CD4-positive, alpha-beta T cell treated with Interferon gamma for 1 hour (primary cell): ENCODE data around the gene DNASE2B.
A peak's percentile ranks its signal among the peaks of the same experiment; 100 is the strongest.
"Not testable (repeated sequence)": the region's sequence is repeated elsewhere in the genome, so short reads cannot be mapped to it uniquely, and the experiment has no call there.

ENCODE experiments used
- DNase-seq: peaks from one replicate; pipeline ENCODE4 v3.0.0-alpha.2; 2020

The DNASE2B gene

DNA sequence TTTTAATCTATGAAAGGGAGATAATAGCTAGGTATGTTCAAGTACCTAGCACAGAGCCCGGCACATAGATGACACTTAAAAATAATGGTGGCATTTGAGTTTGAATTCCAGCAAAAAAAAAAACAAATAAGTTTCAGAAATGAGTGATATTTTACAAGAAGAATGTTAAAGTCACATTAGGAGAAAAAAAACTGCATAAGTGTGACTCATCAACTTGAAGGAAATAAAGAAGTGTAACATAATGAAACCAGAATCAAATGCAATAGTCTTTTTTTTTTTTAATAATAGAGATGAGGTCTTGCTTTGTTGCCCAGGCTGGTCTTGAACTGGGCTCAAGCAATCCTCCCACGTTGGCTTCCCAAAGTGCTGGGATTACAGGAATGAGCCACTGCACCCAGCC, 17.1 kb downstream of the DNASE2B start:
- DNase-seq = no peak

DNA sequence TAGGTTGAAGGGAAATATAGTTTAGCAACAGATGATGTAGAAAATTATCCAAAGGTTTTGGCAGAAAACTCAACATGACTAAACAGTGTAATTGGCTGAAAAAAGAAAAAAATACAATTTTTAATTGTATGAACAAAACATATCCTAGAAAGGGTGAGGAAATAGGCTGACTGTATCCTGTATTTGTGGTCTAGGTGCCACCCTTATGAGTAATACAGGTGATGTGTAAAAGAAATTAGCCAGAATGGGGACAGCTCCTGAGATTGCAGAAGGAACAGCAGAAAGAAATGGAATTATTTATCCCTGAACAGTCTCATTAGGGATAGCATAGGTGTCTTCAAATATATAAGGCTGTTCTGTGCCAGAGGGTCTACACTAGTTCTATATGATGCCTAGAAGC, 24.6 kb downstream of the DNASE2B start:
- DNase-seq = no peak

DNA sequence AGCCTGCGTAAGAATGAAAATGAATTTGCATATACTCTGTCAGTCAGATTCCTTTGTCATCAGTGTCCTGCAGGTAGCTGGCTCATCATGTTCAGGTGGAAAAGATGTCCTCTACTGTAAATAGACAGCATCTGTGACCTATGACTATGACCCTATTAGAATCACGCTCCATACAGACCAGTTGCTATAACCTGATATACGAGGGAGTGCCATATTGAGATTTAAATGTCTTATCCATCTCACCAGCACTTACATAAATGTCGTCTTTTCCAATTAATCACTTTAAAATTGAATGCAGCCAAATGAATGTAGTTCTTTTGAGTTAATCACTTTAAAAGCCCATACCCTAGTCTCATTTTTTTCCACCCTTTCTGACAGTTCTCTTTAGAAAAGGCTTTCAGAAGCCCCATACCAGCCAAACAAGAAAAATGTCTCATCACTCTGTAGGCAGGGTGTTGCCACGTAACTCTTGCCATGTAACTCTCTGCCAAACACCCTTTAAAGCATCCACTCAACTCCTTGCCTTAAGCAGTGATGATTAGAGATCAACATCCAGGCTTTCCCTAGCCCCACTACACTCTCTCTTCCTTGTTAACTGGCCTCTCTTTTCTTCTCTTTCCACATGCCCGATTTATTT, 26.3 kb downstream of the DNASE2B start:
- DNase-seq = no peak

DNA sequence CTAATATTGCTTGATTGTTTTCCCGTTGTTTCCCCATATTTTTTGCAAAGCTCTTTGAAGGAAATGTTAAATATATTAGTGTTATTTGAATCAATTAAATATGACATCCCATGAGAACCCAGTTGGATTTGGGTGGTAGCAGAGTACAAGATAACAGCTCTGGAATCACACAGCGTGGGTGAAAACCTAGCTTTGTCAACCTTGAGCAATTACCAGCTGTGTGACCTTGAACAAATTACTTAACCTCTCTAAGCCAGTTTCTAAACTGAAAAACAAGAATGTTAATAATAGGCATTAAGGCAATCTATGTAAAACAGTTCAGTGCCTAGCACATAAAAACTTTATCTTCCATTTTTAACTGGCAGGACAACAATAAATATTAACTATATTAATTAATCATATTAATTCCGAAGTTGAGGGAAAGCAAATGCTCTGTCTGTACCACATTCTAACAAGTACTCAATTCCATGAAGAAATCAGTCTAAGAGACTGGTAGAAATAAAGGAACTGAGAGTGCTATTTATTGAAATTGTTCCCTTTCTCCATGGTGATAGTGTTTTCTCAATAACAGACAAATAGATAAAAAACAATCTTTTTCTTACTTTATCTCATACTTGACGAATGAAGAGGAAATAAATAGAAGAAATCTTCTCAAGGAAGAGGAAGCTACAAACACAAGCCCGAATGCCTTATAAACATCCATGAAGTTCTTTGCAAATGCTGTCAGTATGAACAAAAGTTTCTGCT, 27.0 kb downstream of the DNASE2B start:
- no peak for DNase-seq

DNA sequence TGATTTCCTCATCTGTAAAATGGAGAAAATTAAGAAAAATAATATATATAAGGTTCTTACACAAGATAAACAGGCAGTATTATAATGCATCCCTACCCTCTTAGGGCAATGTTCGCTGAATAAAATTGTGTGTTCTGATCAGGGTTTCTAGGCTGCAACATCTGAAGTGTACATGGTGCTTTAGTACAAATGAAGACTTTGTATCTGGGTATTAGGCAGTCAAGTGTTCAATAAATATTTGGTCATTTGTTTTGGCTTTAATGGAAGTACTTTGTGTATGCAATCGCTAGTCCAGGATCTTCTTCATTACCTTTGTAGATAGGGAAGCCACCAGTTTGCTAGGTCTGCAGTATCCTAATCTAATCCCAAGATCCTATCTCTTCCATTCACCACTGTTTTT, 28.1 kb downstream of the DNASE2B start:
- no peak for DNase-seq

DNA sequence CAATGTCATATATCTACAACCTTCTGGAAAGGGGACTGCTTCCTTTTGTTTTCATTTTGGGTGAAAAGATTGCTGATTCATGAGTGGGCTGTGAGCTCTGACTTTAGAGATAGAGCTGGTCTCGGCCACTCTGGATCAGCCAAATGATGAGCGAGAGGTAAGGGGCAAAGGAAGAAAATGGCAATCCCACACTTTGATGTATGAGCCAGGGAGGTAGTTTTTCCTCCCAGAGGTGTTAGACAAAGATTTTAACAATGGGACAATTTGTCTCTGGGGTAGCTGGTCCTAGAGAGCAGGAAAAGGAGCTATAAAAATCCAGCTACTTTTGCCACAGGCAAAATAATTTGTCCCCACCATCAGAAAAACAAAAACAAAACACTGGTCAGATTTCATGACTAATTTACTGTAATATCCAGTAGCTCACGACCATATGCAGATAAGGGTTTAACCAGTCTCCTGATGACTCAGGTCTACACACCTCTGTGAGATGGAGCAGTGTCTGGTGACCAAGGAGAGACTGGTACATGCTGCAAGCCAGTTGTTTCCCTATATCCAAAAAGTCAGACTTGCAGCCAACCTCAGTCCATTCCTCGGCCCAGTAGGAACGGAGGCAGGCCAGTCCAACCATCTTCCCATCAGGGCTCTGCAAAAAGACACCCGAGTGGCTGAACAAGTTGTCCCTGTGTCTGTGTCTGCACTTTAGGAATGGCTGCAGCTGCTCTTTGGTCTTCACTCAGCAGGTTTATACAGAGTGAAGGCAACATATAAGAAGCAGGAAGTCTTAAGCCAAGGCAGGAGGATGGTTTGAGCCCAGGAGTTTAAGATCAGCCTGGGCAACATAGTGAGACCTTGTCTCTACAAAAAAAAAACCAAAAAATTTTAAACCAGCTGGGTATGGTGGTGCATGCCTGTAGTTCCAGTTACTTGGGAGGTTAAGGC, 29.2 kb downstream of the DNASE2B start:
- no peak for DNase-seq

DNA sequence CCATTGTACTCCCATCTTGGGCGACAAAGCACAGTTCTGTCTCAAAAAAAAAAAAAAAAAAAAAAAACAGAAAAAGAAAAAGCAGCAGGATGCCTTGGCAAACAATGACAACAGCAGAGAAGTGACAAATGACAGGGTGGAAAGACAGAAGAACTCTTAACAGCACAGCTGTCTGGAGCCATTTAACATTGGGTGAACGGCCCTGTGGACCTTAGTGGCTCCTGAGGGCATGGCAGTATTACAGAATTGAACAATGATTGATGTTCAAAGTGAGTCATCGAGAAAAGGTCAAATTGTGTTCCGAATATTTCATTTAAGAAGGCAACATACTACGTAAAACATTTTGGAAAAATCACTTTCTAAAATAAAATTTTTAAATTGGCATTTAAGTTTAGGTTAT, 30.0 kb downstream of the DNASE2B start:
- no peak for DNase-seq

DNA sequence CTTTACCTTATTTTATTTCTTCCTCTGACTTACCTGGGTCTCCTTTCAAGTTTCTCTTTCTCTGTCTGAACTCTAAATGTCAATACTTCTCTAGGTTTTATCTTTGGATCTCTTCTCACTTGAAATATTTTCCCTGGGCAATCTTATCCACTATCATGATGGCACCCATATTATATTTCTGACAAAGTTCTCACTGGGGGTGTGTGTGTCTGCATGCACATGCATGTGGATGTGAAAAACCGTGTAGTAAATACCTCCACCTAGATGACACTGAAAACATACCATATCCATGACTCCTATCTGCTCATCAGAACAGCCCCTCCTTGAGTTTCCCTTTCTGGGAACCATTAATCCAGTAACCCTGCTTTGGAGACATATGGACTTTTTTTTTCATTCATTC, 30.9 kb downstream of the DNASE2B start:
- DNase-seq = no peak

DNA sequence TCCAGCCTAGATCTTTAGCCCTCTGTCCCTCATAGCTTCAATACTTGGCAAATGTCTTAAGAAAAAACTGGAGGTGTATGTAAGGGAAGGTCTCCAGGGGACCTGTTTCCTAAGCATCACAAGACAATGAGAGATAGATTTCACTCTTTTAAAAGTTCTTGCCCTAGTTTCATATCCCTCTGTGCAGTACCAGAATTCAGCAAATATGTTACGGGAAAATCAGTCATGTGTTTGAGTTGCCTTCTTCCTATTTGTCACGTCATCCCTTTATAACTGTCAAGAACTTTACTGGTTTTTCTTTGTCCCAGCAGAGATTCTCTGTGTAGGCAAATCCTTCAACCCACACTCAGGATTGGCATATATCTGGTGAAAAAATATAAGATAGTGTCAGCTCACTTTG, 32.3 kb downstream of the DNASE2B start:
- DNase-seq = no peak

DNA sequence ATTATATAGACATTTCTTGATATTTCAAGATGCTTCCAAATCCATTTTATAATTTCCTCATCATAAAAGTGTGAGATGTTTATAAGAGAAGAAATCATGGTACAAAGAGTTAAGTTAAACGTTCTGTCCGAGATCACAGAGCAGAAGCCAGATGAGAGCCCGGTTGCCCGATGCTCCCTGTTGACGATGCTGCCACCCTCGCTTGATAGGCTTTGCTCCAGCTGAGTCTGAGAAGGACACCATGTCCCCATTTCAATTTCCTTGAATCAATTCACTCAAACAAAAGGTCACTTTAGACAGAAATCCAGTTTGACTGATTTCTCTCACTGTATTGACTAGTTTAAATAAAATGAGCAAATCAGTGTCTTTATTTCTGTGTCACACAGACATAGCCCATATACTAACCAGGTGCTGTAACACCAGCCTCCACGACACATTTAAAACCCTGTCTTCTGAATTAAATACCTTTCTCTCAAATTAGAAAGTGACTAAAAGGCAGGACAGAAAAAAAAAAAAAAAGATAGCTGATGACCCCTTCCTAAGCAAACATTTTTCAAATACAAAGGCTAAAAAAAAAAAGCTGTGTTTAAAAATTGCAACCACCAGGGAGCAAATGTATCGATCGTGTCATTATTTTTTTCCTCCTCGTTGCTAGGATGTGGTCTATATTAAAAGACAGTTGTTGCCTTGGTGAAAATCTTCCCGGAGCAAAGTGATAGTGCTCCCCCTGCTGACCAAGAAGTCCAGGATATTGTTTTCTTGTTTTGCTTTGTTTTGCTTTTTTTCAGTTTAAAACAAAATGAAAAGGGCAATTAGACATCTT, 35.2 kb downstream of the DNASE2B start:
- peak; percentile 66 for DNase-seq

DNA sequence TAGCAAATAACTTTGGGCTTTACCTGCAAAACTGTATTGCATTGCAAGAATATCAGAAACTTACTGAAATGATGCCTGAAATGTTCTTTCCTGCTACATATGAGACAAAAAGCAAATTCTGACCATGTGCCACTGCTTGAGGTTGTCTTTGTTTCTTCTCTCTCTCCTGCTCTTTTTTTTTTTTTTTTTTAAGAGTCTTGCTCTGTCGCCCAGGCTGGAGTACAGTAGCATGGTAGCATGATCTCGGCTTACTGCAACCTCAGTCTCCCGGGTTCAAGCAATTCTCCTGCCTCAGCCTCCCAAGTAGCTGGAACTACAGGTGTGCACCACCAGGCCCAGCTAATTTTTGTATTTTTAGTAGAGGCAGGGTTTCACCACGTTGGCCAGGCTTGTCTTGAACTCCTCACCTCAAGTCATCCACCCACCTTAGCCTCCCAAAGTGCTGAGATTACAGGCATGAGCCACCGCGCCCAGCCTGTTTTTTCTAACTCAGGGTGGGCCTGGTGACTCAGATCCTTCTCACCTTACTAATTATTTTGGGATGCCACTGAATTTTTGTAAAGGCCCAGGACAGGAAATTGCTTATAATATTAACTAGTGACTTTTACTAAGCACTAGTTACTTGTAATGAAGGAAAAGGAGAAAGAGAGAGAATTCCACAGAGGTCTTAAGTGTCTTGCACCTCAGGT, 35.9 kb downstream of the DNASE2B start:
- DNase-seq = no peak

DNA sequence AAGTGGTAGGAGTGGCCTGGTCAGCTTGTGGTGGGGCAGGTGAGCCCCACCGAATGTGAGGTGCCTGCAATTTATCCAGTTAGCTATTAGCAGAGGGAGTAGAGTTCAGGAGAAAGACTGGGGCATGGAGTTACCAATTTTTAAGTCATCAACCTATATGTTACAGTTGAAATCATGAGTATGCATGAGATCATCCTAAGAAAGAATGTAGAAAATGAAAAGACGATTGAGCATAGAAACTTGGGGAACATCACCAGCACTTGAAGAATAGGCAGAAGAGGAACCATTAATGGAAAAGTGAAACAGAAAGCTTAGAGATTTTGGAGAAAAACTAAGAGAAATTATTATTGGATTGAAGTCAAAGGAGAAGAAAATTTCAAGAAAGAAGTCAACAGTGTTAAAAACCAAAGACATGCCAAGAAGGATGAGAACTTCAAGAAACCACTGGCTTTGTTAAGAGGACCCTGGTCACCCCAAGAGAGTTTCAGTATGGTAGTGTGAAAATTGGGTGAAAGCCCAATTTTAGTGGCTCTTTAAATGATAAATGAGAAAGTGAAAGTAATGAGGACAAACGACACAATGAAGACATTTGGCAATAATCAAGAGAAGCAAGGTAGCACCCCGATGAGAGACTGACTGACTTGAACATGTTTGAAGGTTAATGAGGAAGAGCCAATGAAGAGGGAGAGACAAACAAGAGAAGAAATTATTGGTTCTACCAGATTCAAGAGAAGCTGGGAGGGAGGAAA, 36.7 kb downstream of the DNASE2B start:
- no peak for DNase-seq

DNA sequence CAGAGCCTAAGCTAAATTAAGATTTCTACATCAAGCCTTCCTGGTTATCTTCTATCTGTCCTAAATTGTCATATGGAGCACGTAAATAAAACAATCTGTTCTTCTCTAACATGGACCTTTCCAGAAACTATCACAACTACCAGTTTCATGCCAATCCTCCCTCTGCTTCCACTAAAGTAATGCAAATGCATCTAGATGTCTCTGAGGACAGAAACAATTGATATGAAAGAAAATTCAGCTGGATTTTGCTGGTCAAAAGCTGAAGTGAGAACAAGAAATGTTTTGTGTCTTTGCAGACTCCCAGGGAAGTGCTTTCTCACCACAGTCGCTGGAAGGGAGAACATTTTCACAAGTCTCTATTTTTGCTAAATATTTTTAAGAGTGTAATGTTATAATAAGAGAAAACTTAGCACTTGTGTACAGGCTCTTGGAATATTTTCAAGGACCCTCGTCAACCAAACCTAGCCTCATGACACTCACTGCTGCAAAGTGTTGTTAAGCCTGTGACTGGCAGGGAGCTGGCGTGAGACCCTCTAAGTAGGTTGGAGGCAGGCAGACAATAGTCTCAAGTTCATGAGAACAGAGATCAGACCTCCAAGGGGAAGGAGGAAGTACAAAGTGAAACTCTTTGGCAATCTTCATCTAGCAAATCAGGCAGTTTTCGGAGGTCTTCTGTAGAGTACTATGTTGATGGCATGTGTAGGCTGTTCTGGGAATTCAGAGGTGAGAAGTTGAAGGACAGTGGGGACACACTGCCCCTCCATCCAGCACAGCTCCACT, 38.8 kb downstream of the DNASE2B start:
- DNase-seq = no peak

DNA sequence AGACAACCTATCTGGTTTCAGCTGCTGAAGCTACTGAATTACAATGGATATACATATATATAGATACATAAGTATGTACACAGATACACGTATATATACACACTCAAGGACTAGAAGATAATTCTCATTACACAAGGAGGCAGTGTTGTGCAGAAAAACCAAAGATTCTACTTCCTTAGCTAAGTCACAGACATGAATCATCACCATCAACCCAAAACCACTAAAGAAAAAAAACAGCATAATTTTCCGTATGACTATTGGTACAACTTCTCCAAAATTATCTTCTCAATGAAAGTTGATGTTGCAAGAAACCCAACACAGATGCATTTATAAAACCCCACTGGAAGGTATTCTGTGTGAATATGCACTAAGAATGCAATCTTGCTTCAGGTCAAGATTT, 44.0 kb downstream of the DNASE2B start:
- no peak for DNase-seq

DNA sequence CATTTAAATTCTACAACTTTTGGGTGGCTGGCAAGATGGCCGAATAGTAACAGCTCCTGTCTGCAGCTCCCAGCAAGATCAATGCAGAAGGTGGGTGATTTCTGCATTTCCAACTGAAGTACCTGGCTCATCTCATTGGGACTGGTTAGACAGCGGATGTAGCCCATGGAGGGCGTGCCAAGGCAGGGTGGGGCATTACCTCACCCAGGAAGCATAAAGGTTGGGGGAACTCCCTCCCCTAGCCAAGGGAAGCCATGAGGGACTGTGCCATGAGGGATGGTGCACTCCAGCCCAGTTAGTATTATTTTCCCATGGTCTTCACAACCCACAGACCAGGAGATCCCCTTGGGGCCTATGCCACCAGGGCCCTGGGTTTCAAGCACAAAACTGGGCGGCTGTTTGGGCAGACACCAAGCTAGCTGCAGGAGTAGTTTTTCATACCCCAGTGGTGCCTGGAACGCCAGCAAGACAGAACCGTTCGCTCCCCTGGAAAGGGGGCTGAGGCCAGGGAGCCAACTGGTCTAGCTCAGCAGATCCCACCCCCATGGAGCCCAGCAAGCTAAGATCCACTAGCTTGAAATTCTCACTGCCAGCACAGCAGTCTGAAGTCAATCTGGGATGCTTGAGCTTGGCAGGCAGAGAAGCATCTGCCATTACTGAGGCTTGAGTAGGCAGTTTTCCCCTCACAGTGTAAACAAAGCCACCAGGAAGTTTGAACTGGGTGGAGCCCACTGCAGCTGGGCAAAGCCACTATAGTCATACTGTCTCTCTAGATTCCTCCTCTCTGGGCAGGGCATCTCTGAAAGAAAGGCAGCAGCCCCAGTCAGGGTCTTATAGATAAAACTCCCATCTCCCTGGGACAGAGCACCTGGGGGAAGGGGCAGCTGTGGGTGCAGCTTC, 44.7 kb downstream of the DNASE2B start:
- not testable (repeated sequence) for DNase-seq

DNA sequence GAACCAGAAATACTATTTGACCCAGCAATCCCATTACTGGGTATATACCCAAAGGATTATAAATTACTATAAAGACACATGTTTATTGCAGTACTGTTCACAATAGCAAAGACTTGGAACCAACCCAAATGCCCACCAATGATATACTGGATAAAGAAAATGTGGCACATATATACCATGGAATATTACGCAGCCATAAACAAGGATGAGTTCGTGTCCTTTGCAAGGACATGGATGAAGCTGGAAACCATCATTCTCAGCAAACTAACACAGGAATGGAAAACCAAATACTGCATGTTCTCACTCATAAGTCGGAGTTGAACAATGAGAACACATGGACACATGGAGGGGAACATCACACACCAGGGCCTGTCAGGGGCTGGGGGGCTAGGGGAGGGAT, 50.4 kb downstream of the DNASE2B start:
- not testable (repeated sequence) for DNase-seq

DNA sequence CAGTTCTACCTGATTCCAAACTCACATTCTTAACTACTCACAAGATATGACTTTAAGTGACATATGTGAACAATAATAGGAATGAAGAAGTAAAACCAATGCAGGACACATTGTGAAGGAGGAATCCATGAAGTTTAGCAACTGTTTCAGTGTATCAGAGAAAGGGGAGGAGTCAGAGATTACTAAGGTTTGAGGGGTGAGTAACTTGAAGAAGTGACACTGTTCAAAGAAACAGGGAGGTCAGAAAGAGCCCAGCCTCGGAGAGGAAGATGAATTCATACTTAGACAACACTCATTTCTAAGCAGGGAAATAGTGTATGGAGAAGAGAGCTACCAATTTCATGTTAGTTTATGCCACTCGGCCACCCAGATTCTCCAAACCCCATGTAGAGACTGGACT, 52.6 kb downstream of the DNASE2B start:
- no peak for DNase-seq

DNA sequence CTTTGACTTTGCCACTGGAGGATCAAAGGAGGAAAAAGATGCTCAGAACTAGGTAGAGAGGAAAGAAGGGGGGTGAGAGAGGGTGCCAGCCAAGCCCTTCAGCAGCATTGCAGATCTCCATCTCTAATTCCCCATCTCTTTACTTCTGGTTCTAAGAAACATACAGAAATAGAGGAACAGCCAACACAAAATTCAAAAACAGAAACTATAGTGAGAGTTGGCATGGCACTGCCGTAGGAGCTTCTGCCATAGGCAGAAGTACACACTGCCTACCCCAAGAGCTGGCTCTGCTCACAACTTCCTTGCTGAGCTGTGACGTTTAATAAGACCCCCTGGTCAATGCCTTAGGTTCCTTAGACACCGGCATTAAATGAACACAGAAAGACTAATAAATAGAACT, 54.2 kb downstream of the DNASE2B start:
- no peak for DNase-seq

DNA sequence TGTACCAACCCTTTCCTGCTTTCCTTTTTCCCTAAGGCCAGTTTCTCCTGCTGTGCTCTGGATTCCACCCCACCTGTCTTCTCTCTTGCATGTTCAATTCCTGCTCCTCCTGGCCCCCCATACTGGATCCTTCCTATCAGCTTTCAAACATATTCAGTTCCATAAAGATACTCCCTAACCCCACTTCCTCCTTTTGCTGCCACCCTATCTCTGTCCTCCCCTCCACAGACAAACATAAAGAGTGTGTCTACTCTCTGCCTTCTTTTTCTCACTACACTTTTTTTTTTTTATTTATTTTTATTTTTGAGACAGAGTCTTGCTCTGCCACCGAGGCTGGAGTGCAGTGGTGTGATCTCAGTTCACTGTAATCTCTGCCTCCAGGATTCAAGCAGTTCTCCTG, 63.8 kb downstream of the DNASE2B start:
- DNase-seq = no peak
